PC-9 (cell line): ENCODE measurements around the gene BMP2K.

Source experiments
- EZH2 ChIP-seq: fragments of 200-600 bp; sonication (generic); IDR thresholded peaks from 2 replicates; pipeline ENCODE4 v1.8.0; 2017; ENCODE audit warnings: antibody characterized with exemption, low read depth
- TF ChIP-seq, protein P1 (sequence below): fragments of 200-600 bp; sonication (generic); conservative IDR thresholded peaks from 2 replicates; pipeline ENCODE4 v1.6.1; 2017; ENCODE audit warnings: mixed run types, antibody characterized with exemption, mild to moderate bottlenecking, moderate library complexity

GRCh38 chr4:78781924-78782323 lies 5.8 kb downstream of the BMP2K start:
- TF ChIP-seq, protein P1, sequence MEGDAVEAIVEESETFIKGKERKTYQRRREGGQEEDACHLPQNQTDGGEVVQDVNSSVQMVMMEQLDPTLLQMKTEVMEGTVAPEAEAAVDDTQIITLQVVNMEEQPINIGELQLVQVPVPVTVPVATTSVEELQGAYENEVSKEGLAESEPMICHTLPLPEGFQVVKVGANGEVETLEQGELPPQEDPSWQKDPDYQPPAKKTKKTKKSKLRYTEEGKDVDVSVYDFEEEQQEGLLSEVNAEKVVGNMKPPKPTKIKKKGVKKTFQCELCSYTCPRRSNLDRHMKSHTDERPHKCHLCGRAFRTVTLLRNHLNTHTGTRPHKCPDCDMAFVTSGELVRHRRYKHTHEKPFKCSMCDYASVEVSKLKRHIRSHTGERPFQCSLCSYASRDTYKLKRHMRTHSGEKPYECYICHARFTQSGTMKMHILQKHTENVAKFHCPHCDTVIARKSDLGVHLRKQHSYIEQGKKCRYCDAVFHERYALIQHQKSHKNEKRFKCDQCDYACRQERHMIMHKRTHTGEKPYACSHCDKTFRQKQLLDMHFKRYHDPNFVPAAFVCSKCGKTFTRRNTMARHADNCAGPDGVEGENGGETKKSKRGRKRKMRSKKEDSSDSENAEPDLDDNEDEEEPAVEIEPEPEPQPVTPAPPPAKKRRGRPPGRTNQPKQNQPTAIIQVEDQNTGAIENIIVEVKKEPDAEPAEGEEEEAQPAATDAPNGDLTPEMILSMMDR, result no peak
- no peak for TF ChIP-seq EZH2
